WTC11 (cell line): Measurements from ENCODE around the gene FSTL1.

Experiments
- CBFB ChIP-seq: sonication (generic); formaldehyde crosslinking; IDR thresholded peaks from 2 replicates; pipeline ENCODE4 v1.8.1; 2022; ENCODE audit warnings: mild to moderate bottlenecking, low read depth, missing genetic modification reagents
- NFE2L1 ChIP-seq: sonication (generic); formaldehyde crosslinking; IDR thresholded peaks from 2 replicates; pipeline ENCODE4 v1.8.1; 2023; ENCODE audit warnings: missing genetic modification reagents
- SP1 ChIP-seq: sonication (generic); formaldehyde crosslinking; conservative IDR thresholded peaks from 2 replicates; pipeline ENCODE4 v1.8.1; 2022; ENCODE audit warnings: missing genetic modification reagents

DNA sequence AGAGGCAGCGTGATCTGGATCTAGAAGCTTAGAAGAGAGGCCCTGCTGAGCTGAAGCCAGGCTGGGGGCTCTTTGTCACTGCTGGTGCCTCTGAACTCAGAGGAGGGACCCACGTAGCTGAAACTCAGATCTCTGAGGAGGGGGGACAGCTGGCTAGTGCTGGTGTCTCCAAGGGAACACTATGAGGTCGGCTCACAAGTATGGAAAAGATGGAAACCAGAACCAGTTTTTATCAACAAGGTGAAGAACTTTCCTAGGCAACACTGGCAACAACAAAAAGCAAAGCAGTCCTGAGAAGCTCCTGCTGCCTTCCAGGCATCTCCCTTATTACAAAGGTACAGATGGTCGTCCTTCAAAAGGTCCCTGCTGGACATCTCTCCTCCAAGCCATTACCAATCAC lies 27.0 kb upstream of the FSTL1 start:
- TF ChIP-seq SP1 (CRISPR knock-in tag) (no peak), NFE2L1 (no peak), CBFB (CRISPR knock-in tag) (no peak)
